GM19463 (cell line): ENCODE results near the gene THRSP.
A peak's percentile ranks its signal among the peaks of the same experiment; 100 is the strongest.
"Not testable (repeated sequence)": the region's sequence is repeated elsewhere in the genome, so short reads cannot be mapped to it uniquely, and the experiment has no call there.

Source experiments
- ATAC-seq: cut with Tn5 transposase; IDR thresholded peaks from one replicate; pipeline ENCODE4 v1.9.1; 2021; ENCODE audit warnings: mild to moderate bottlenecking, moderate library complexity; ENCODE audit not compliant: unreplicated experiment

THRSP gene

GRCh38 chr11:78062671-78063070 lies 990 bp upstream of the THRSP start:
- no peak for ATAC-seq

- no peak for ATAC-seq
Observed at GRCh38 chr11:78065203-78065602, 1.5 kb downstream of the THRSP start.

GRCh38 chr11:78066471-78066870 lies 2.8 kb downstream of the THRSP start:
- no peak for ATAC-seq

- no peak for ATAC-seq
Observed at GRCh38 chr11:78067704-78068103, 4.0 kb downstream of the THRSP start.

GRCh38 chr11:78069465-78069864 lies 5.8 kb downstream of the THRSP start:
- ATAC-seq, result no peak

GRCh38 chr11:78070621-78071020 lies 7.0 kb downstream of the THRSP start:
- no peak for ATAC-seq

GRCh38 chr11:78071717-78072116 lies 8.1 kb downstream of the THRSP start:
- no peak for ATAC-seq

GRCh38 chr11:78072455-78072854 lies 8.8 kb downstream of the THRSP start:
- ATAC-seq, result no peak

- no peak for ATAC-seq
Observed at GRCh38 chr11:78074756-78075155, 11.1 kb downstream of the THRSP start.

- no peak for ATAC-seq
Observed at GRCh38 chr11:78076733-78077403, 13.2 kb downstream of the THRSP start.

GRCh38 chr11:78077592-78077991 lies 13.9 kb downstream of the THRSP start:
- not testable (repeated sequence) for ATAC-seq

- ATAC-seq, result no peak
Observed at GRCh38 chr11:78078218-78079167, 14.8 kb downstream of the THRSP start.

- ATAC-seq, result peak; percentile 92
Observed at GRCh38 chr11:78079232-78080083, 15.8 kb downstream of the THRSP start, which contains the start of gene NDUFC2. Gene NDUFC2, minus strand, starts transcription at chr11:78079862. Its CDS starts 118 bp downstream, at chr11:78079744.

GRCh38 chr11:78080084-78080817 lies 16.6 kb downstream of the THRSP start:
- ATAC-seq, result no peak

GRCh38 chr11:78080818-78081495 lies 17.3 kb downstream of the THRSP start:
- ATAC-seq, result no peak

- no peak for ATAC-seq
Observed at GRCh38 chr11:78081583-78081982, 17.9 kb downstream of the THRSP start.

- ATAC-seq, result no peak
Observed at GRCh38 chr11:78082146-78082545, 18.5 kb downstream of the THRSP start.

- no peak for ATAC-seq
Observed at GRCh38 chr11:78083021-78083420, 19.4 kb downstream of the THRSP start.

GRCh38 chr11:78084506-78084905 lies 20.8 kb downstream of the THRSP start:
- ATAC-seq, result not testable (repeated sequence)

GRCh38 chr11:78085972-78086371 lies 22.3 kb downstream of the THRSP start:
- ATAC-seq, result no peak
